Putamen (tissue), 1 donor: ENCODE data around the gene PLA2G4D.

ENCODE experiments used
- DNase-seq: peaks from one replicate; pipeline ENCODE4 v3.0.0-alpha.2; 2016; ENCODE audit warnings: low spot score

Gene PLA2G4D

GRCh38 chr15:42090781-42091180 is 3.6 kb downstream of the PLA2G4D start:
- no peak for DNase-seq

DNA sequence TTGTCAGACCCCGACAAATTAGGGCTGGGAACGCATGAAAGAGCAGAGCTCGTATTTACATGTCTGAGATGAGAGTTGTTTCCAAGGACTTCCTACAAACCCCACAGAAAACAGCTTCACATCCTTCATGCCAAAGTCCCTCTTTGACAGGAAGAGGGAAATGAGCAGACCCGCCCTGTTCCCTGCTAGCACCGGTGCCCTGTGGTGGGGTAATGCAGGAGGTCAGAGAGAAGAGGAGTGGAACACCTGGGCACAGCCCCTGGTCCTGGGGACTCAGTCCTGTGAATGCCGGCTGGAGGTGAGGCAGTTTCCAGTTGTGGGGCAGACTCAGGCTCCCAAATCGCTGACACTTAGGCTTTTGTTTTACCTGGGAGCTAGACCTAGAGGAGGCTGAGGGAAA is 4.0 kb downstream of the PLA2G4D start:
- no peak for DNase-seq

GRCh38 chr15:42089942-42090341 is 4.4 kb downstream of the PLA2G4D start:
- no peak for DNase-seq

- no peak for DNase-seq
Measured at GRCh38 chr15:42088801-42089640, 5.3 kb downstream of the PLA2G4D start.

GRCh38 chr15:42087926-42088800 is 6.2 kb downstream of the PLA2G4D start:
- no peak for DNase-seq

- no peak for DNase-seq
Measured at GRCh38 chr15:42087460-42087859, 6.9 kb downstream of the PLA2G4D start.

DNA sequence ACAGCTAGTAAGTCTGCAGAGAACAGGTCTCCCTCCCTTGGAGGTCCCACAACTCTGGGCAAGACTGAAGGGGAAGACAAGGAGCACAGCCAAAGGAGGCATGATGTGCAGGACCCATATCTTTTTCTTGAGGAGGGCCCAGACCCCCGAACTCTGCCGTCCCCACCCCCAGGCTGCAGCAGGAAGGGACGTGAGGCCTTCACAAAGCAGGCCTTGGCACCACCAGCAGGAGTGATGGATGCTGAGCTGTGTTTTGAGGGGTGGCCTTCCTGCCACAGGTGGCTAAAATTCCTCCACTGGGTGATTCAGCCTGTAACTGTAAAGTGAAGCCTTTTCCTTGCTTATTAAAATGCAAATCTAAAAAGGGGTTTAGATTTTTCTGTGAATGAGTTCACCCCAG is 8.6 kb downstream of the PLA2G4D start:
- no peak for DNase-seq

- DNase-seq: no peak
Measured at GRCh38 chr15:42085236-42085605, 9.1 kb downstream of the PLA2G4D start.

GRCh38 chr15:42084465-42085235 is 9.7 kb downstream of the PLA2G4D start:
- no peak for DNase-seq

- DNase-seq: no peak
Measured at GRCh38 chr15:42083916-42084315, 10.4 kb downstream of the PLA2G4D start.

DNA sequence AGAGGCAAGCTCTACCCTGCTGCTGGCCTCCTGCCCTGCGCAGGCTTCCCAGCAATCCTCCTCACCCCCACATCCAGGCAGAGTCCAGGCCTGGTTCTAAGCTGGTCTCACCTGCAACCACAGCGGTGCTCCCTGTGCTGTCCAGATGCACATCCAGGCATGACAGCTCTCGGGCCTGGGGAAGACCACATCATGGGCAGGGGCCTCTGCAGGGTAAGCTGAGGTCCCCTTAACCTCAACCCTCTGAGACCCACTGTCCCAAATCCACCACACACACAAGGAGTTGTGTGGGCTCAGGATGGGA is 10.8 kb downstream of the PLA2G4D start:
- no peak for DNase-seq

GRCh38 chr15:42082823-42083604 is 11.3 kb downstream of the PLA2G4D start:
- DNase-seq: no peak

- no peak for DNase-seq
Measured at GRCh38 chr15:42082141-42082540, 12.2 kb downstream of the PLA2G4D start.

- no peak for DNase-seq
Measured at GRCh38 chr15:42080919-42081830, 13.2 kb downstream of the PLA2G4D start.

DNA sequence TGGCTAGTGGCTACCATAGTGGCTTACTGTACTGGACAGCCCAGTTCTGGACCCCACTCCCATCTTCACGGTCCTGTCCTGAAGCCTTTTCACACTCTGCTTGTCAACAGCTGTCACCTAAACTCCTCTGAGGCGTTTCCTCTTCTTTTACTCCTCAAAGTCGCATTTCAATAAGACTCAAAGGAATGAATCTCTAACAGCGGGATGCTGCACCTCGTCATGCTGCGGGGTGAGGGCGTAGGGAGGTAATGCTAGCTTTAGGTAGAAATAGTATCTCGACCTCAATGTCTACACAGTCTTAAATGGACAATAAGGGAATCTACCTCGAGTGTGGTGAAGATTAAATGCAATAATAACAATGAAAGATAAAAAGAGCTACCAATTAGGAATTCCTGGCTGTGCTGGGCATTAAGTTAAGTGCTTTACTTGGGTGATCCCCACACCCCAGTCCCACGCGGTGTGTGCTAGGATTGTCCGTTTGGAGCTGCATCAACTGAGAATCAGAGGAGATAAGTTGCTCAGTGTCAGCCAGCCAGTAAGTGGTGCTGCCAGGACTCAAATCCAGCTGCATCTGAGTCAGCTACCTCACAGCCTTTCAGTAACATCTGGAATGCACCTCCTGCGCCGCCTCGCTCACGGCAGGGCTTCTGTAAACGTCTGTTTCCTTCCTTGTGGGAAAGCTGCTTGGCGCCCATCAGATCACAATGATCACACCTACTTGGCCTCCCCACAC is 14.0 kb downstream of the PLA2G4D start:
- DNase-seq: no peak

GRCh38 chr15:42079401-42079908 is 14.9 kb downstream of the PLA2G4D start:
- DNase-seq: no peak

DNA sequence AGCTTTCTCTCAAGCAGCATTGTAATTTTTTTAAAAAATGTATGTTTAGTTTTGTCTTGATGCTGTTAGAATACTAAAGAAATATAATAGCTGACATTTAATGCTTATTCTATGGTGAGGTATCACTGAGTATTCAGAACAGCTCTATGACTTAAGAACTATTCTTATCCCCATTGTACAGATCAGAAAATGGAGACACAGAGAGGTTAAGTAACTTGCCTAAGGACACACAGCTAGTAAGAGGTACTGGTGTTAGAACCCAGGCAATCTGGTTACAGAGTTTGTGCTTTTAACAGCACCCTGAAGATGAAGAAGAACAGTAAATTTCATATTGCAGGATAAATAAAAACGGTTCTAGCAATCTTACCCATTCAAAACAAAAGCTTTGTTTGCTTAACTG is 15.5 kb downstream of the PLA2G4D start:
- DNase-seq: no peak

DNA sequence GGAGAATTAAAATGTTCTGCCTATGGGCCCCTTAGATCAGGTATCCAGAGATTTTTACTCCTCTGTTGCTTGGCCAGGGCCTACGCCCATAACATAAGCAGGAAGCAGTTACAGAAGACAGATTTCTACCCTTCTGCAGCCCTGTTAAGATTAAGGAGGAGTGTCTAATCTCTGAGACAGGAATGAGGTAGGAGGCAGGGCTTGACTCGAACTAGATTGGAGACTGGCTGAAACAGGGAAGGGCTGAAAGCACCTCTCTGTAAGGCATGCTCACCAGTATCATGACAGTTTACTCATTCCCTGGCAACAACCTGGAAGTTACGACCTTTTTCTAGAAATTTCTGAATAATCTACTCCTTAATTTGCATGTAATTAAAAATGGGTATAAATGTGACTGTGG is 16.7 kb downstream of the PLA2G4D start:
- DNase-seq: no peak

DNA sequence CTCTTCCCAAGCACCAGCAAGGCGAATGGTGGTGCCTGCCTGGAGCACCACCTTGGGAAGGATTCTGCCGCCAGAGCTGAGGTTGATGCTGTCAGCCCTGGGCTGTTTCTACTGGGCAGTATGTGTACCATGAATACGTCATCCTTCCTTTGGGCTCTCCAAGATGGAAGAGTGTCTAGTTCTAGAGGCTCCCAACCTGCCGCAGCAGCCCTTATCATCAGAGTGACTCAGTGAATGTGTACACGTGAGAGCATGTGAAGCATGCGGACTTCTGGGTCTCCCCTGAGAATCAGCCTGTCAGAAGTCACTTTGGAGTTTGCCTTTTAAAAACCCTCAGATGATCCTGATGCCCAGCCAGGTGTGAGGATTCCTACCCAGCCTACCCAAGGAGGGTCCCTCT is 20.9 kb downstream of the PLA2G4D start:
- DNase-seq: no peak

DNA sequence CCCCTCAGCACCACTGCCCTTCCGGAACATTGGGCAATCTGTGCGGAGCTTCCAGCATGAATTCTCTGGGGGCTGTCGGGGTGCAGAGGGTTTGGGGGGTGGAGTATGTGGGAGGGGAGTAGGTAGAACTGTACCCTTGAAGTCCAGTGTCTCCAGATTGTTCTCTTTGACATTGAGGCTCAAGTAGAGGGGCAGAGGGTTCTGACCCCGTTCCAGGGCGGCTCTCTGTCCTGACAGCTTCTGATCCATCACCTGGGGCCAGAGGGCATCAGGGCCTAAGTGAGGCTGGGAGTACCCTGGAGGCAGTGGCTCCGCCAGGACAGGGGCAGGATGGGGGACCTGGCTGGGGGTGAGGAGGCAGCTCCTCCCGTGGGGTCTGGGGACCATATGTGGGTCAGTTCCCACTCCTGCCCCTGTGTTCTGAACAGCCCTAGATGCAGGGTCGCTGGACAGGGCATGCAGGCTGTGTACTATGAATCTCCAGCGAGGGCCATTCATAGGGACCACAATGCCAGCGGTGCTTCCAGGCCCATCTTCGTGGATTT is 22.1 kb downstream of the PLA2G4D start:
- DNase-seq: no peak
